22Rv1 (cell line): ENCODE data around the gene GALNTL6.

Source experiments
- H3K27ac ChIP-seq: fragments of 450-650 bp; 2 replicates; pipeline ENCODE4 v1.5.1; 2017
- ZFX ChIP-seq: fragments of 450-650 bp; IDR thresholded peaks from 2 replicates; pipeline ENCODE4 v1.6.1; 2017; ENCODE audit warnings: antibody characterized with exemption, borderline replicate concordance
- TF ChIP-seq, protein P1 (sequence below): fragments of 450-650 bp; IDR thresholded peaks from 2 replicates; pipeline ENCODE4 v1.5.1; 2017; ENCODE audit warnings: mild to moderate bottlenecking

GALNTL6 gene

DNA sequence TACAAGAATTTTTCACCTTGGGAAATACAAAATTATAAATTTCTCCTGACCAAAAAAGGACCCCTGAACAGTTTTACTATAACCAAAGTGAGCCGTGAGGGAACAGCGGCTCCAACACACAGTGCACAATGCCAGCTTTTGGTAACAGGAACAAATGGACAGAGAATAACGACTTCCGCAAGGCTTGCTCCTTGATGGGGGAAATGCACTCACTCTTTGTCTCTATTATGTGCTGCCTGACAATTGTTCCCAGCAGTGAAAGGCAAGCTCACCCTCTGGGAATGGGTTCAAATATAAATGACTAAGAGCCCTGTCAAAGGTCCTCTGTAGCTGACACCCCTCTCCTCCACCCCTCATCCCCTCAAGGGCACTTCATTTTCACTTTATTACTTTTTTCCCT lies 1029.6 kb downstream of the GALNTL6 start:
- TF ChIP-seq, protein P1, sequence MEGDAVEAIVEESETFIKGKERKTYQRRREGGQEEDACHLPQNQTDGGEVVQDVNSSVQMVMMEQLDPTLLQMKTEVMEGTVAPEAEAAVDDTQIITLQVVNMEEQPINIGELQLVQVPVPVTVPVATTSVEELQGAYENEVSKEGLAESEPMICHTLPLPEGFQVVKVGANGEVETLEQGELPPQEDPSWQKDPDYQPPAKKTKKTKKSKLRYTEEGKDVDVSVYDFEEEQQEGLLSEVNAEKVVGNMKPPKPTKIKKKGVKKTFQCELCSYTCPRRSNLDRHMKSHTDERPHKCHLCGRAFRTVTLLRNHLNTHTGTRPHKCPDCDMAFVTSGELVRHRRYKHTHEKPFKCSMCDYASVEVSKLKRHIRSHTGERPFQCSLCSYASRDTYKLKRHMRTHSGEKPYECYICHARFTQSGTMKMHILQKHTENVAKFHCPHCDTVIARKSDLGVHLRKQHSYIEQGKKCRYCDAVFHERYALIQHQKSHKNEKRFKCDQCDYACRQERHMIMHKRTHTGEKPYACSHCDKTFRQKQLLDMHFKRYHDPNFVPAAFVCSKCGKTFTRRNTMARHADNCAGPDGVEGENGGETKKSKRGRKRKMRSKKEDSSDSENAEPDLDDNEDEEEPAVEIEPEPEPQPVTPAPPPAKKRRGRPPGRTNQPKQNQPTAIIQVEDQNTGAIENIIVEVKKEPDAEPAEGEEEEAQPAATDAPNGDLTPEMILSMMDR, result no peak
- TF ChIP-seq ZFX, result no peak

DNA sequence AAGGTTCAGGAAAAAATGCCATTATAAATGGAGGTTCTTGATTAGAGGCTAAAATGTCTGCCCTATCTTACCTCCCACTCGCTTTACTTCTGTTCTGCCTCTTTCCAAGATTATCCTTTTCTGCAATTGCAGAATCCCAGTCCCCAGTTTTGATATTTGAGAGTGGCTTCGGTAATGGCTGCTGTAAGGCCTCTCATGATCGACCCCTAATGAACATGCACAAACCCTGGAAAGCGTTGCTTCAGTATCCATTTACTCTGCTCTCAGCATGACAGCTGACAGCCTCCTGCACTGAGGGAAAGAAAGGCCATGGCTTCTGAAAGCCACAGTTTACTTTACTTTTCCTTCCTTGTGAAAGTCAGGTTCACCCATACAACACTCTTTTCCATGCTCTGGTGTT lies 1030.0 kb downstream of the GALNTL6 start:
- TF ChIP-seq ZFX, result no peak
- TF ChIP-seq, protein P1, result no peak

More for the DNA sequence above, 1029.6 kb downstream of the GALNTL6 start:
- H3K27ac ChIP-seq, result no peak overlapping the region

DNA sequence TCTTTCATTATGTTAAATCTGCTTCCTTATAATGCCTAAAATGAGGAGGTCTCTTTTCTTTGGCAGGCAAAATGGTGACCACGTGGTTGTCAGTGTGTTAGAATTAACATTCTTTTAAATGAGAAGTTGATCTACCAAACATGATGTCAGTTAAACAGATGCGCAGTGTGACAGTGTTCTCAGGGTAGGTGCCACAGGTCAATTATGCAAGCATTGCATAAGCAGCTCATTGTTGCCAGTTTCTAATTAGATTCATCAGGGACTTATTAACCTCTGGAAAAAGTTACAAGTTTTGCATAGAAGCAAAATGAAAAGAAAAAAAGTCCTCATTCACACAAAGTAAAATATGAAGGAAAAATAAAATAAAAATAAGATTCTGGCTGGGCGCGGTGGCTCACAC lies 1031.4 kb downstream of the GALNTL6 start:
- H3K27ac ChIP-seq, result no peak overlapping the region
- TF ChIP-seq, protein P1, result no peak
- no peak for TF ChIP-seq ZFX

More for the DNA sequence above, 1030.0 kb downstream of the GALNTL6 start:
- H3K27ac ChIP-seq, result no peak overlapping the region

DNA sequence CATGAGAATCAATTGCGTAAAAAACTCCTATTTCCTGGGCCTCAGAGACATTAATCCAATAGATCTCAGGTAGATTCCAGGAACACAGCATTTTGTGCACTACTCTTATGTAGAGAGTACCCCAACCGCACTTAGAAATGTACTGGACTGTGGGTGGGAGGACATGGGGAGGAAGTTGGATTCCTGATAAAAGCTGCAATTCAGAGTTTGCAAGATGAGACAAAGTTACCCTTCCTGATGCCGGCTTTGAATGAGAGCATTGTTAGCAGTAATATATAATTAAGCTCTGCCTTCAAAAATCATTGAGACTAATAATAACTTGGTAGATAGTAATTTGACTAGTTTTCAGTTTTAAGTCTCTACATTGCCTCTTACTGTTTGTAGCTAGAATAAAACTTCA lies 1032.1 kb downstream of the GALNTL6 start:
- H3K27ac ChIP-seq, result no peak overlapping the region
- TF ChIP-seq, protein P1, result no peak
- TF ChIP-seq ZFX, result no peak

DNA sequence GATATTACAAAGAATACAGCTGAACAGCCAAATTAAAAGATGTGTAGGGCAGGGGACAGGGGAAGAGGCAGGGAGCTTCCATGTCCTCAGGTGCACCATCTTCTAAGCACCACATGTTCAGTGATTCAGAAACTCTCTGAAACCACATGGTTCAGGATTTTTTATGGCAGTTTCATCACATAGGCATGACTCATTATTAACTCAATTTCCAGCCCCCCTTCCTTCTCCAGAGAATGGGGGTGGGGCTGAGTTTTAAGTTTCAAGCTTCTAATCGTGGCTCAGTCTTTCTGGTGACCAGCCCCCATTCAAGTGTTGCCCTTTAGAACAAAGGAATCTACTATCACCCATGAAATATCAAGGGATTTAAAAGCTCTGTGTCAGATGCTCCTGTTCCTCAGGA lies 1037.6 kb downstream of the GALNTL6 start:
- TF ChIP-seq ZFX, result no peak
- TF ChIP-seq, protein P1, result no peak
- no peak overlapping the region for H3K27ac ChIP-seq

DNA sequence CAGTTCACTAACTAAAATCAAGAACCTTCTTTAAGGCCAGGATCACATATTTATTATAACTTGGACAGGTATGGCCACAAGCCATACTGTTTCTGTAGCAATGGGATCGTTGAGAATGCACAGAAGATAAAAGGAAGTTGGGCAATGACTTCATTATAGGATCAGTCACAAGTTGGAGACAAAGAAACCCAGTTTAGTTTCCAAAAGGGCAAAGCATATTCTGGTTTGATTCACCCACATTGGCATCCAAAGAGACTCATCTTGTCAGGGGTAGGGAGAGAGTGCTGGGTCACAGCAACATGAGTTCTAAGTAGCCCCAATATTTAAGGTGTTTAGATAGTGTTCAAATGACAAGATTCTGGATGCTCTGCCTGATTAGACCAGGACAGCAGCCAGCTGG lies 1038.3 kb downstream of the GALNTL6 start:
- TF ChIP-seq, protein P1, result no peak
- TF ChIP-seq ZFX, result no peak
- no peak overlapping the region for H3K27ac ChIP-seq

DNA sequence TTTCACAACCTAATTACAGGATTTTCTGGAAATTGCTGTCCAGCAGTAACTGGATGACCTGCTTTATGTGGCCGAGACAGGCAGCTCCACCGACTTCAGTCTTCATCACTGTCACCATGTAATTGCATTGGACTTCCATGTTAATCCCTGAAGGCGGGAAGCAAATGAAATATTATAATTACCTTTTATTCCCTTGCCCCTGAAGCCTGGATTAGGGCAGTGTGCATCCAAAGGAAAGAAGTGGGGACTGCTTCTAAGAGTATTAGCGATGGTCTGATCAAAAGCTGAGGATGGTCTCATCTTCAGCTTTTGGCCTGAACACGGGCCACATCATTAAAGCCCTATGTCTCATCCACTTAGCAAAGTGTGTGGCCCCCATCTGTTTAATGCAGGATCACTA lies 1043.8 kb downstream of the GALNTL6 start:
- H3K27ac ChIP-seq, result no peak overlapping the region
- TF ChIP-seq, protein P1, result no peak
- no peak for TF ChIP-seq ZFX
